HCT116 (cell line): ENCODE measurements around the gene TSC1.

Experiments
- CTCF ChIP-seq, 3 experiments: fragments of 200-600 bp in 1 of 3; sonication (generic) in 1 of 3; IDR thresholded peaks in 2 of 3; conservative IDR thresholded peaks in 1 of 3; 2 replicates each; pipeline ENCODE4 v1.5.1; 2012 to 2017; ENCODE audit warnings: low read depth in 2 of 3, low read length in 2 of 3, antibody characterized with exemption in 1 of 3, borderline replicate concordance in 1 of 3, control low read depth in 1 of 3, mild to moderate bottlenecking in 1 of 3, mixed read lengths in 1 of 3, mixed run types in 1 of 3, moderate library complexity in 1 of 3; ENCODE audit not compliant: insufficient read depth in 1 of 3
- EZH2 ChIP-seq: fragments of 200-600 bp; sonication (generic); IDR thresholded peaks from 2 replicates; pipeline ENCODE4 v1.6.1; 2017; ENCODE audit warnings: antibody characterized with exemption, mixed run types
- FOSL1 ChIP-seq: IDR thresholded peaks from 2 replicates; pipeline ENCODE4 v1.6.1; 2012; ENCODE audit warnings: low read depth
- JUND ChIP-seq: IDR thresholded peaks from 2 replicates; pipeline ENCODE4 v1.6.1; 2012
- POLR2A ChIP-seq: IDR thresholded peaks from 2 replicates; pipeline ENCODE4 v1.7.0; 2011; ENCODE audit warnings: borderline replicate concordance; ENCODE audit not compliant: insufficient read depth, insufficient read length; ENCODE audit errors: extremely low read depth
- POLR2AphosphoS5 ChIP-seq: IDR thresholded peaks from 2 replicates; pipeline ENCODE4 v1.6.1; 2011; ENCODE audit warnings: mild to moderate bottlenecking, low read depth, low read length, moderate library complexity
- TF ChIP-seq, protein P1 (sequence below): IDR thresholded peaks from 2 replicates; pipeline ENCODE4 v1.6.1; 2012; ENCODE audit warnings: low read depth

GRCh38 chr9:132866898-132867297, 77.5 kb downstream of the TSC1 start:
- TF ChIP-seq POLR2AphosphoS5 = no peak
- no peak for TF ChIP-seq EZH2
- TF ChIP-seq CTCF (IDR thresholded peaks at IDR 0.05 in 2 of 3, conservative IDR thresholded peaks at IDR 0.05 in 1 of 3; ENCODE audit: borderline replicate concordance in 1 of 3, insufficient read depth in 1 of 3, low read depth in 2 of 3, low read length in 2 of 3) = no peak
- TF ChIP-seq, protein P1, sequence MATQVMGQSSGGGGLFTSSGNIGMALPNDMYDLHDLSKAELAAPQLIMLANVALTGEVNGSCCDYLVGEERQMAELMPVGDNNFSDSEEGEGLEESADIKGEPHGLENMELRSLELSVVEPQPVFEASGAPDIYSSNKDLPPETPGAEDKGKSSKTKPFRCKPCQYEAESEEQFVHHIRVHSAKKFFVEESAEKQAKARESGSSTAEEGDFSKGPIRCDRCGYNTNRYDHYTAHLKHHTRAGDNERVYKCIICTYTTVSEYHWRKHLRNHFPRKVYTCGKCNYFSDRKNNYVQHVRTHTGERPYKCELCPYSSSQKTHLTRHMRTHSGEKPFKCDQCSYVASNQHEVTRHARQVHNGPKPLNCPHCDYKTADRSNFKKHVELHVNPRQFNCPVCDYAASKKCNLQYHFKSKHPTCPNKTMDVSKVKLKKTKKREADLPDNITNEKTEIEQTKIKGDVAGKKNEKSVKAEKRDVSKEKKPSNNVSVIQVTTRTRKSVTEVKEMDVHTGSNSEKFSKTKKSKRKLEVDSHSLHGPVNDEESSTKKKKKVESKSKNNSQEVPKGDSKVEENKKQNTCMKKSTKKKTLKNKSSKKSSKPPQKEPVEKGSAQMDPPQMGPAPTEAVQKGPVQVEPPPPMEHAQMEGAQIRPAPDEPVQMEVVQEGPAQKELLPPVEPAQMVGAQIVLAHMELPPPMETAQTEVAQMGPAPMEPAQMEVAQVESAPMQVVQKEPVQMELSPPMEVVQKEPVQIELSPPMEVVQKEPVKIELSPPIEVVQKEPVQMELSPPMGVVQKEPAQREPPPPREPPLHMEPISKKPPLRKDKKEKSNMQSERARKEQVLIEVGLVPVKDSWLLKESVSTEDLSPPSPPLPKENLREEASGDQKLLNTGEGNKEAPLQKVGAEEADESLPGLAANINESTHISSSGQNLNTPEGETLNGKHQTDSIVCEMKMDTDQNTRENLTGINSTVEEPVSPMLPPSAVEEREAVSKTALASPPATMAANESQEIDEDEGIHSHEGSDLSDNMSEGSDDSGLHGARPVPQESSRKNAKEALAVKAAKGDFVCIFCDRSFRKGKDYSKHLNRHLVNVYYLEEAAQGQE = no peak
- TF ChIP-seq JUND = no peak
- no peak for TF ChIP-seq FOSL1
- TF ChIP-seq POLR2A = no peak
